Midbrain (tissue), 1 donor: ENCODE measurements around the gene OR5T2.
"Not testable (repeated sequence)": the region's sequence is repeated elsewhere in the genome, so short reads cannot be mapped to it uniquely, and the experiment has no call there.

Source experiments
- DNase-seq: peaks from one replicate; lab custom pipeline; 2025; lab: John Stamatoyannopoulos, UW

OR5T2 gene

DNA sequence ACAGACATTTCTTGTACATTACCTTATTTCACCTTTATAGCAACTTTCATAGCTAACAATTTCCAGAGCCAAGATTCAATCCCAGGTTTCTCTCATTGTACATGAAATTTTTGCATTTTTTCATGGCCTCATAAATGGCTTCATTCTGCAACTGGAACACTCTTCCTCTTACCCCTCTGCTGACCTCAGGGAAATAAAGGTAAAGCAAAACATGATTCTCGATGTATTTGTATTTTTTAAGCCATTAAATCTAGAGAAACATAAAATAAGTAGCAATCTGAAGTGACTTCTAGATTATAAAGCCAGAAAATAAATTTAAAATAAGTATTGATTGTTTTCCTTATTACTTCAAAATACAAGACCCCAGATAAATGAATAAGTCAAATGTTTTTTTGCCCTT, at the start of gene OR5T2:
Gene OR5T2 (minus strand): TSS at position 101 of the 400 bp plus-strand sequence. CDS start 1,193 bp downstream, outside the sequence.
- no peak for DNase-seq

DNA sequence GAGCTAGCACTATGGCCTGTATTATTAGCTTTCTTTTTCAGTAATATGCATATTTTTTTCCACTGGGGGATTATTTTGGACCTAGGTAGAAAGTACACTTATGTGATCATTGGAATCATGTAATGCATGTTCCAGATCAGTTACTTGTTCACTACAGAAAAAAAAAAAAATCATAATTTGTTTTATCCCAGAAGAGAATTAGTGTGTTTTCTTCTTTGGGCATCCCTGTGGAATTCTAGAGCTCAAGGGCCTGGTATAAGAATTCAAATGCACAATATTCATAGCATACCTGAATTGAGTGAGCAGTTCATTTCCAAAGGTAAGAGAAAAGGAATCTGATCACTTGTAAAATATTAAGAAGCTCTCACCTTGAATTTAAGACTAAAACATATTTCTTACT, 39.8 kb upstream of the OR5T2 start, which contains the start of gene OR5T1:
Gene OR5T1 (plus strand): TSS at position 301 of the 400 bp plus-strand sequence. CDS start 1,485 bp downstream, outside the sequence.
- DNase-seq, result no peak

- no peak for DNase-seq
Observed at GRCh38 chr11:56271092-56271491, 37.0 kb upstream of the OR5T2 start.

GRCh38 chr11:56251954-56252353, 17.9 kb upstream of the OR5T2 start, which contains the start of gene OR5T3:
Gene OR5T3, plus strand, starts transcription at chr11:56252254. Its CDS starts 0 bp downstream, at chr11:56252254.
- no peak for DNase-seq

GRCh38 chr11:56219735-56220134, 14.3 kb downstream of the OR5T2 start:
- not testable (repeated sequence) for DNase-seq

DNA sequence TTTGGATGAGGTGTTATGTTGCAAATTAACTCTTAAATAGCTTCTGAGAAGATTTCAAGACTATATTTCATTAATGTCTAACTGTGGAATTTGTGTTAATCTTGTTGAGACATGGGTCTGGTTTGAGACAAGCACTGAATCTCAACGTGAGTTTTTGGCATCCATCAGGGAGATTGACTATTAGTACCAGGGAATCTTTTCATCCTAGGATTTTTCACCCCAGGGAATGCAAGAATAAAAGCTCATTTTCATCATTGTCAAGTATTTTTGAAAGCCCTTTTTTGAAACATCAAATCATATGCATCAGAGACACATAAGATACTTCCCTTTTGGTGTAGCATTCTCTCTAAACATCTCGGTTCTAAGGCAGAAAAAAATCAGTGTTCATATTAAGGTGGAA, 19.5 kb downstream of the OR5T2 start:
- DNase-seq, result no peak

- no peak for DNase-seq
Observed at GRCh38 chr11:56207790-56208189, 26.3 kb downstream of the OR5T2 start.

- no peak for DNase-seq
Observed at GRCh38 chr11:56197367-56197766, 36.7 kb downstream of the OR5T2 start.

GRCh38 chr11:56196705-56197104, 37.4 kb downstream of the OR5T2 start:
- no peak for DNase-seq

GRCh38 chr11:56188602-56189001, 45.5 kb downstream of the OR5T2 start:
- no peak for DNase-seq

- DNase-seq, result no peak
Observed at GRCh38 chr11:56183459-56183858, 50.6 kb downstream of the OR5T2 start.
